Measurements from ENCODE around the gene CLPX.
"Not testable (repeated sequence)": the region's sequence is repeated elsewhere in the genome, so short reads cannot be mapped to it uniquely, and the experiment has no call there.

DNA sequence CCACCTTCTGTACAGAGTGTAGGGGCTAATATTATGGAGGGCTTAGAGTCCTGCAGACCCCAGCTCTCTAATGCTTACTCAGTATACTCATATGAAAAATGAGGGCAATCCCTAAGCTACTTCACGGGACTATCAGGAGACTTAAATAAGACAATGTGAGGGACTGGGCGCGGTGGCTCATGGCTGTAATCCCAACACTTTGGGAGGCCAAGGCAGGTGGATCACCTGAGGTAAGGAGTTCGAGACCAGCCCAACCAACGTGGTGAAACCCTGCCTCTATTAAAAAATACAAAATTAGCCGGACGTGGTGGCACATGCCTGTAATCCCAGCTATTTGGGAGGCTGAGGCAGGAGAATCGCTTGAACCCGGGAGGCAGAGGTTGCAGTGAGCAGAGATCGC, 85.3 kb downstream of the CLPX start:
- TF ChIP-seq, protein P1, sequence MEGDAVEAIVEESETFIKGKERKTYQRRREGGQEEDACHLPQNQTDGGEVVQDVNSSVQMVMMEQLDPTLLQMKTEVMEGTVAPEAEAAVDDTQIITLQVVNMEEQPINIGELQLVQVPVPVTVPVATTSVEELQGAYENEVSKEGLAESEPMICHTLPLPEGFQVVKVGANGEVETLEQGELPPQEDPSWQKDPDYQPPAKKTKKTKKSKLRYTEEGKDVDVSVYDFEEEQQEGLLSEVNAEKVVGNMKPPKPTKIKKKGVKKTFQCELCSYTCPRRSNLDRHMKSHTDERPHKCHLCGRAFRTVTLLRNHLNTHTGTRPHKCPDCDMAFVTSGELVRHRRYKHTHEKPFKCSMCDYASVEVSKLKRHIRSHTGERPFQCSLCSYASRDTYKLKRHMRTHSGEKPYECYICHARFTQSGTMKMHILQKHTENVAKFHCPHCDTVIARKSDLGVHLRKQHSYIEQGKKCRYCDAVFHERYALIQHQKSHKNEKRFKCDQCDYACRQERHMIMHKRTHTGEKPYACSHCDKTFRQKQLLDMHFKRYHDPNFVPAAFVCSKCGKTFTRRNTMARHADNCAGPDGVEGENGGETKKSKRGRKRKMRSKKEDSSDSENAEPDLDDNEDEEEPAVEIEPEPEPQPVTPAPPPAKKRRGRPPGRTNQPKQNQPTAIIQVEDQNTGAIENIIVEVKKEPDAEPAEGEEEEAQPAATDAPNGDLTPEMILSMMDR (IDR thresholded peaks at IDR 0.05) = not testable (repeated sequence)
- not testable (repeated sequence) for TF ChIP-seq EZH2 (IDR thresholded peaks at IDR 0.05; ENCODE audit: borderline replicate concordance, insufficient read depth, low read depth, low read length, poor library complexity, severe bottlenecking)
